Stimulated activated CD4-positive, alpha-beta T cell treated with anti-CD3 and anti-CD28 coated beads, Interleukin-1b, Interleukin-23, amount 100 ng/mL, for 4 hours (primary cell): ENCODE measurements around the gene ACSL6.

Experiments used
- DNase-seq, 2 donors: peaks; one replicate each; pipeline ENCODE4 v3.0.0-alpha.2; 2020; ENCODE audit warnings: low read depth in 2 of 2

ACSL6 gene

DNA sequence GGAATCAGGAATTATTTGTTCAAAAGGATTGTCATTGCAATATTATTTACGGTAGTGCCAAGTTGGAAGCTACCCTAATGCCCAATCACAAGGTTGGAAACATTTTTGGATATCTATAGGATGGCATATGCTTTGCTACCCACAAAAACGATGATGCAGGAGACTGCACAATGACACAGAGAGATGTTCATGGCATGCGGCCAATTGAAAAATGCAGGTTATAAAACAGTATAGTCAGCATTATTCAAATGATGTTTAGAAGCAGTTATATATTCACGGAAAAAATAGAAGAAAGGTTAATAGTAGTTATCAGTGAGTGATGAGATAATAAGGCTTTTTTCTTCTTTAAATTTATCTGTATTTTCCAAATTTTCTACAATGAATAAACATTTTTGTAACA, 5.9 kb upstream of the ACSL6 start:
- no peak for DNase-seq

GRCh38 chr5:132016721-132017250, 5.3 kb upstream of the ACSL6 start:
- DNase-seq = no peak

GRCh38 chr5:132013711-132014110, 2.3 kb upstream of the ACSL6 start:
- no peak for DNase-seq

GRCh38 chr5:132013006-132013689, 1.7 kb upstream of the ACSL6 start:
- DNase-seq = no peak

DNA sequence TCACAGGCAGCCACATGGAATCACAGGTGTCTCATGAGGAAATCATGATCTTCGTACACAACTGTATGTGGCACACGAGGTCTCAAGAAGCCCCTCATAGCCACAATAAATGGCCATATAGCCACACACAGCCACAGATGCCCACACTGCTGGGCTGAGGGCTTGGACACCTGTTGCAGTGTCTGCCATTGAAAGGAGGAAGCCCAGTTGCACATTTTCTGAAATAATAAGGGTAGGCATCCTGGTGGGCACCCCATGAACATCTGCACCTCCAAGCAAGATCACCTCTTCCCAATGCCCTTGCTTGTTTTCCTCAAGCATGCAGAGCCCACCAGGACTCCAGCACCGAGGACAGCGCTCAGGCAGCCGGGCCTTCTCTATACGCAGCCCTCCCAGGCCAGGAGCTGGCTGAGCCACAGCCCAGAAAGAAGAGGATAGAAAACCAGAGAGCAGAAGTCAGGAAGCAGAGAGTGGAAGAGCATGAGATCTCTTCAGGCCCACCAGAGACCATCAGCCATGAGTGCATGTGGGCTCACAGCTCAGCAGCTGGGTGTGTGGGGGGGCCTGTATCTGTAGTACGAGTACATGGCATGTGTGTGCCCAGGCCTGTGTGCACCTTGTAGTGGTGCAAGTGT, 1.0 kb upstream of the ACSL6 start:
- DNase-seq = no peak

DNA sequence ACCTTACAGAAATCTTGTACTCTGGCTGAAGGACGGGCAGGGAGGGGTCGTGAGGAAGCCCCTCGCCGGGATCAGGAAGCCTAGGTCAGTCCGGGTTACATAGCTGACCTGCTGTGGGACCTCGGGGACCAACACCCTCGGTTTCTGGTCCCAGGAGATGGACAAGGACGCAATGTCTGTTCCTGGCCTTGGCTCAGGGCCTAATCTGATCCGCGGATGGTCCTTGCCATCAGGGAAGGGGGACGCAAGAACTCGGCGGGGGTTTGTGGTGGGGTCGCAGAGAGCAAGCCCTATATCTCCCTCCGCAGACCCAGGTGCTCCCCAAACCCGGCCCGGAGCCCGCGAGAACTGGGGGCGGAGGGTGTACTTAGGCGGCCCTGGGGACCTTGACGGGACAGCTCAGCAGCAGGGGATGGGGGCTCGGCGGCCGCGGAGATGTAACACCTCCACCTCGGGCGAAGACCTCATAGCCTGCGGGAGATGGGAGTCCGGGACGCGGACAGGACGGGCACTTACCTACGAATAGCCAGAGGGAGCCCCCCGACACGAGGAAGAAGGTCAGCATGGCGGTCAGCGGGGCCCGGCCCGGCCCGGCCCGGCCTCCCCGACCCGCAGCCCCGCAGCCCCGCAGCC, 353 bp downstream of the ACSL6 start:
- DNase-seq = no peak

GRCh38 chr5:132010645-132010988, 841 bp downstream of the ACSL6 start:
- DNase-seq = no peak

DNA sequence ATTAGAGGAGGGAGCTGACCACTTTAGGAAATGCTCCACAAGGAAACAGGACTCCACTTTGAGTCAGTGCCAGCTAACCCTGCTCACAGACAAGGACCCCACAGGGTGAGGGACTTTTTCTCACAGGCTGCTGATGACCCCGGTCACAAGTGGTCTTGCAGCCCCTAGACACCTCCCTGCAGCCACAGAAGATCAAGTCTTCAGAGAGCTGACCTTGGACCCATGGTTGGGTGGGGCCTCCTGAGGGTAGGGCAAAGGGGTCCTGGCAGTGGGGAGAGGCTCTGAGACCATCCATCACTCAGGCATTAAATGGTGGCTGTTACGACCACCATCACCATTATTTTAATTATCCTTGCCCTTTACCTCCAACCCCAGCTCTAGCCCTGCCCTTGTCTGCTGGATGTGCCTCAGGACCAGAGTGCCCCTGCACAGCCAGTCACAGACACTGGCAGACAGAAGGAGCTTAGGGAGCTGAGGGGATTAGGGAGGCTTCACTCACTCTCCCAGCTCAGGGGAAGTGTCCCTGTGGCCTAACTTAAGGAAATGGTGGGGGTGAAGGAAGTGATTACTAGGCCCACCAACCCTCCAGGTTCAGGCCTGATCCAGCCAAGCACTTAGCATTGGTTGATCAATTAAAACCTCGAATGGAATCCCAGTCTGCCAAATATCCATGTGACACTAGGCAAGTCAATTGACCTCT, 1.6 kb downstream of the ACSL6 start:
- DNase-seq = no peak

DNA sequence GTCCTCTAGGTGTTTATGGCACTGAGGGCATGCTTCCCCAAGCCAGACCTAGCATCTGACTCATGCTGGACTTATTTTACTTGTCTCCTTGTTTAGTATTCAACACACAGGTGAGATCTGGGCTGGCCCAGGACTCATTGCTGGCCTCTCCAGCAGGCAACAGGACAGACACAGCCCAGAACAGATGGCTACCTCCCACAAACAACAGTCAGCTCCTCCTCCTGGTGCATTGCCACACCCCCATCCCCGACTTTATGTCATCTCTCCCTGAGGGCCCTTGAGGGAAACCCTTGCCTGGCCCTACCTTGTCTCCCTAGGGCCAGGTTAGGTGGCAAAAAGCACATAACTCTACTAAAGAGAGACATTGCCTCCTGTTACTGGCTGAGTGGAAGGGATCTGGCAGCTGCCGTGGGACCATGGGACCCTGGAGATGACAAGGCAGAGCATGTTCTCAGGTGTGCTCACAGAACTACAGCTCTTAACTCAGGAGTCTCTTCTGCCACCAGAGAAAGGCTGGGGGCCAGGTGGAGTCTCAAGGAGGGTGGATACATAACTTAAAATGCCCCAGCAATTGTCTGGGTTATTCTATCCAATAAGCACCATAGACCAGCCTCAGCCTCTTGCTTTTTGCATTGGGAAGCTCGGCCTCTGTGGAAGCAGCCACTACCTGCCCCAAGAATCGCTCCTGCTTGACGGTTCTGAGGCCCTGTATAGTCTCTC, 2.3 kb downstream of the ACSL6 start:
- no peak for DNase-seq

- no peak for DNase-seq
Measured at GRCh38 chr5:132008163-132008473, 3.3 kb downstream of the ACSL6 start.

DNA sequence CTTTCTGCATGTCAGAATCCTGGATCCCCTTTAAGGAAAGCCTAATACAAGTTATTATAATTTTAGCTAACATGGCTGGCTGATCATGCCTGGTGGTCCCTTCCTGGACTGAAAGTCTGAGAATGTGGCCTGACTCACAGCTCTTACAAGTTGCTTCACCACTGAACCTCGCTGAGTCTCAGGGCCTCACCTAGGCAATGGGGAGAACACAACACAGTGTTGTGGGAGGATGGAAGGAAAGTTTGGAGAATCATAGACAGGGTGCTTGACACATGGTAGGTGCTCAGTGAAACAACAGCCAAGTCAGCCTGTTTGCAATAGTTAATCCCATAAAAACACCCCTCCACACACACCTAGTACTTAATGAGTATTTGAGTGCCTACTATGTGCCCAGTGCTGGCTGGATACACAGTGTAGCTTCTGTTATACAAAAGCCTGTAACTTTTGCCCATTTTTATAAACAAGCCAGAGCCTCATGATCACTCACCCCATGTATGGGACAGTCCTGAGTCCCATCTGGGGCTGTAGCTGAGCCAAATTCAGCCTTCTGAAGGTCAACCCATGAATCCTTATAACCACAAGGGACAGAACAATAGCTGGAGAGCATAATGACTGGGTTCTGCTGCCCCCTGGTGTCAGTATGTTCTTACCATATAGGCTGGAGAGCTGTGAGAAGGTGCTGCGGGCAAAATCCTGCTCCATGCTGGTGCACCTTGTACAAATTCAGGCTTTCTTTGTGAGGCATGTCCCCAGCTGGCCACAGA, 3.9 kb downstream of the ACSL6 start:
- peak; percentile 63 to 68 for DNase-seq

GRCh38 chr5:132006331-132007120, 4.9 kb downstream of the ACSL6 start:
- no peak for DNase-seq

DNA sequence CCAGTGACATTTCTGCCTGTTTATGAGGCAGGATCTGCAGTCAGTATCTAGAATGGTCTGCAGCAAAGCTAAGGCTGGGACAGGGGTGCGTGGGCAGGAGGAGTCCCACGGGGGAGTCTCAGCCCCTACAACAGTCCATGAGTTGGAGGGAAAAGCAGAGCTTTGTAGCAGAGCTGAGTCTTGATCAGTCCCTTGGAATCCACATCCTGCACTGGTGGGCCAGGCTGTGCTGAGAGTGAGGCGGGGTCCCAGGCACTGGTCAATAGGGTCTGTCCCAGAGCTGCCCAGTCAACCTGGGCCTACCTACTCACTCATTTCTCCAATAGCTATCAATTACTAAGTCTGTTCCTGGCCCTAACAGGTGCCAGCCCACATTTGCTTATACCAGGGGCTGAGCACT, 5.9 kb downstream of the ACSL6 start:
- DNase-seq = no peak

DNA sequence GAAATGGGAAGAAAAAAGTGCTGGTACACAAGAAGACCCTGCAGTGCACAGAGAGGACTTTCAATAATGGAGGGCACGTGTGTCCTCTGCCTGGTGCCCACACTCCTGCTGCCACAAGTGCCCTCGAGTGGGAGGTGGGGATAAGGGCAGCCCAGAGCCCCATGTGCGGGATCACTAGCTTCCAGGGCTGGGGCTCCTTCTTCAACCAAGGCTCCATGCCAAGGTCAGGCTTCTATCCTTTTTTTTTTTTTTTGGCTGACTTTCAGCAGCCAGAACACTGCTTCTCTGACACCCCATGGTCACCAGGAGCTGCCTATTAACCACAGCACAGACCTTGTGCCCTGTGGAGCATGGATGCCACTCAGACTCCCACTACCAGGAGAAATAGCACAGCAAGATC, 7.5 kb downstream of the ACSL6 start:
- DNase-seq = no peak

DNA sequence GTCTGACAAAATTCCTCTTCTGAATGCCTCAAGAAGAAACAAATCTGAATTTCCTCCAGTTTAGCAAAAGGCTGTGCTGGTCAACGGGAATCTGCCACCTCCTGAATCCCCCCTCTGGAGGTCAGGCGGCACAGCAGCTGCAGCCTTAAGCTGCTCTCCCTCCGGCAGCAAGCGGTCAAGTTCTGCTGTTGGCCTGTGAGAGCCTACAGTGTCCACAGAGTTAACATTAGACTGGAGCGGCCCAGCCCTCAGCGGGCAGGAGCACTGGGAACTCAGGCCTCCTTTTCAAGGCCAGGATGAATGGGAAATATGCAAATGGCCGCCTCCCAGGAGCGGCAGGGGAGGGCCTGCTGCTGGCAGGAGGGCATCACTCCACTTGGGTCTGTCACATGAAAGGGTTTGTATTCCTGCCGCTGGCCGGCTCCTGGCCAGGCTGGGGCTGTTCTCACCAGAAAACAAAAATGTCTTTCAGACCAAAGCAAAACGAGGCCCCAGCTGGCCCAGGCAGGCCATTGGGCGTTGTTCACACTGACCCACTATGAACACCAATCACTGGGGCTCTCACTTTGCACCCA, 8.2 kb downstream of the ACSL6 start:
- no peak for DNase-seq

DNA sequence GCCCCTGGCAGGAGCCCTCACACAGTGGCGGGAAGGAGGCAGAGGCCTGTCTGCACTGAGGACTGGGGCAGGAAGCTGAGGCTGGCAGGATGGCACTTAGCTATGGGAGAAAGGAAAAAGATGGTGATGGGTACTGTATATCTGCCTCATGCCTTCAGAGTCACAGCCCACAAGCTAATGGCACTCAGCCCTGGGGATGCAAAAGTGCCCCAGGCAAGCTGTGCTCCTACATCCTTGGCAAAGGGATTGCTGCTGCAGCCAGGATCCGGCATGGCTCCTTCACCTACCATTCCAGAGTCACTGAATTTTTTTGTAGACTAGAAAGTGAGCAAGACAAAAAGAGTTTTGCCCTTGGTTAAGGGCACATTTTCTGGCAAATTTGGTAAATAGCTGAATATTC, 8.7 kb downstream of the ACSL6 start:
- DNase-seq = no peak

GRCh38 chr5:132001647-132002561, 9.6 kb downstream of the ACSL6 start:
- DNase-seq = no peak

GRCh38 chr5:132000677-132001453, 10.6 kb downstream of the ACSL6 start:
- no peak for DNase-seq

DNA sequence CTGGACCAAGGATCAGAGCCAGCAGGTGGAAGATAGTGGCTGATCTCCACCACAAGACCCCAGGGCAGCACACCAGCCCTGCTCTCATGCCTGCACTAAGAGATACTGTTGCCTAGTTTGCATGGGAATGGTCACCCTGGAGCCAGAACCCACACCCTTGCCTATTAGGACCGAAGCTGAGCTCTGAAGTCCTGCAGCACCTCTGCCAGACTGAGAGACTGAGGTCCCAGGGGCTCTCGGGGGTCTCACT, 11.3 kb downstream of the ACSL6 start:
- no peak for DNase-seq
